Dedifferentiated amniotic fluid mesenchymal stem cell (primary cell): ENCODE results near the gene ARMC12.

Source experiments
- DNase-seq: peaks from one replicate; pipeline ENCODE4 v3.0.0-alpha.2; 2016; ENCODE audit errors: extremely low spot score

The ARMC12 gene

DNA sequence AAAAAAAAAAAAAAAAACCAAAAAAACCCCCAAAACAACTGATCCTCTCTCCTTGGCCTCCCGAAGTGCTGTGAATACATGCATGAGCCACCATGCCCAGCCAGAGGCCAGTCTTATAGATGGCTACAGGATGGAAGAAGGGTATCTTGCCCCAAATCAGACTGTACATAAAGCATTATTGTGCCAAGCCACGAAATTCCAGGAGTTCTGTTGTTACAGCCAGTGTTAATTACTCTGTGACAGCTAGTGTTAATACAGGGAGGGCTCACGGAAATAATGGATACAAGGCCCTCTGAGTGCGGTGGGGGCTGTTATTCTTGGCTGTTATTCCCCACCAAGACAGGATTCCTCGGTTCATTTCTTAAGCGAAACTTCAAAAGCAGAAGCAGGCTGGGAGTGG is 38.2 kb downstream of the ARMC12 start:
- DNase-seq: no peak

DNA sequence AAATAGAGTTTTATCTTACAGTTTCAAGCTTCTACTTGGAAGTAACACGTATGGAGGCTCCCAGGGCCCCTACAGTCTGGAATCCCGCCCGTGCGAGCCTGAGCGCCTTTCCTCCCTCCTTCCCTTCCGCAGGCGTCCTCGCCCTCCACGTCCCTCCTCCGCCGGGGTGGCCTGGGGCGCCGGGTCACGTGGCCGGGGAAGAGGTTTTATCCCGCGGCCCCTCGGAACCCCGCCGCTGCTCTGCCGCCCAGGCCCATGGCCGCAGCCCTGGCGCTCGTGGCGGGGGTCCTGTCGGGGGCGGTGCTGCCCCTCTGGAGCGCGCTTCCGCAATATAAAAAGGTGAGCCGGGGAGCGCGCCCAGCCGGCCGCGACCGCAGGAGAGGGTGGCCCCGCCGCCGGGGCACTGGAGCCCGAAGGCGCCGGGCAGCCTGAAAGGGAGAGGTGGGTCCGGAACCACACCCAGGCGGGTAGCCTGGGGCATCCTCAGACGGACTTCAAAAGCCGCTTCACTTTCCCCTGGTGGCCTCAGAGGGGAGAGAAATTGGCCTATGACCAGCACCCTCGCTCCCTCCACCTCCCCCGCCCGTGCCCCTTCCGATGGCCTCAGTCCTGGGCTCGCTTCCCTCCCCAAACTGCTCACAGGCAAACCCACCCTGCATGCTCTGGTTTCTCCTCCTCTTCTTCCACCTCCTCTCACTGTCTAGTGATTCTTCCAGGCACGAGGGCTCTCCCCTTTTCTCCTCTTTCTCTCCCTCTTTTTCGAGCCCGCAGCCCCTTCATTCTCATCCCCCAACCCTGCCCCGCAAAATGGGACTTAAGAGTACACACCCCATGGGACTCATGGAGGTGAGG is 39.8 kb downstream of the ARMC12 start, which contains the start of gene CLPSL2:
CLPSL2 (plus strand) TSS at position 235 of the 852 bp plus-strand sequence; CDS start at position 256, 21 bp downstream.
- DNase-seq: no peak

DNA sequence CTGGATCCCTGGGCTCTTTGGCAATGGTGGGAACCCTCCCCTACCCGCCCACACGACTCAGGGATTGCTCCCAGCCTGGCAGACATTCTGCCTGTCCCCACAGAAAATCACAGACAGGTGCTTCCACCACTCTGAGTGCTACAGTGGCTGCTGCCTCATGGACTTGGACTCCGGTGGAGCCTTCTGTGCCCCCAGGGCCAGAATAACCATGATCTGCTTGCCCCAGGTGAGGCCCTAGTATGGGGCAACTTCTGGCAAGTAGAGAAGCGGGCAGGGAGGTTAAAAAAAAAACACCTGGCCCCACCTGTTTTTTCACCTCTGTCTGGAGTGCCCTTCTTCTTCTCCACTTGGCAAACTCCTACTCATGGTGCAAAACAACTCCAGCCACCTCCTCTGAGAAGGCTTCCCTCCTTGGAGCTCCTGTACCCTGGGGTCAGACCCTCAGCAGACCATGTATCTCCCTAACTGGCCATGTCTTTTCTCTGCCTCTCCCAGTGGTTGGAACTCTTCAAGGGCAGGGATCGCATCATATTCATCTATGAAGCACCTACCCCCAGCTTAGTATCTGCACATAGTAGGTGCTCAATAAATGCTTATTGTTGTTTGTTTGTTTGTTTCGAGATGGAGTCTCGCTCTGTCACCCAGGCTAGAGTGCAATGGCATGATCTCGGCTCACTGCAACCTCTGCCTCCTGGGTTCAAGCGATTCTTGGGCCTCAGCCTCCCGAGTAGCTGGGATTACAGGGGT is 40.7 kb downstream of the ARMC12 start:
- no peak for DNase-seq

DNA sequence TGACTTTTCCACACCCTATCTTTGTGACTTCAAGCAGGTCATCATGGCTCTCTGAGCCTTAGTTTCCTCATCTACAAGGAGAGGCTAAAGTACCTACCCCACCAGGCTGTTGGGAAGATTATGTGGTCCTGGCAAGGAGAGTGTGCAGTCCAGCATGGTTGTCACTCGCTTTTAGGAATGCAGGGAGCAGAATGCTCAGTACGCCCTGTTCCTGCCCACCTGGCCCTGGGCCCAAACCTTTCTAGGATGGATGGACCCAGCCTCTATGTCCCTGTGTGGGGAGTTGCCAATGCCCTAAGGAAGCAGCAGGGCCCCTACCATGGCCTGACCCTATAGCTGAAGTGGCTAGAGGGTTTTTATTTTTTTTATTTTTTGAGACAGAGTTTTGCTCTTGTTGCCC is 41.6 kb downstream of the ARMC12 start:
- no peak for DNase-seq

DNA sequence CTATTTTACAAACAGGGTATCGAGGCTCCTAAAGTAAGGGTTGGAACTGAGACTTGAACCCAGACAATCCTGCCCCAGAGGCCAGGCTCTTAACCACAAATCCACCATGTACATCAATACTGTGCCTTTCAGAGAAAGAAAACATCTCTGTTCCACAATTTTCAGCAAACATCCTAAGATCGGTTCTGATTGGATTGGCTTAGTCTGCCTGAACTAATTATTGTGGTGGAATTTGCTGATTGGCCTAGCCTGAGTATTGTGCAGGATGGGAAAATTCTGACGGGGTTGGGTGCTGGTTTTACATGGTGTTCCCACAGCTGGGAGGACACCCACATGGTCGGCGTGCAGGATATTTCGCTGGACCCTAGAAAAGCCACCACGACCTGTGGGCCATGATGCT is 43.9 kb downstream of the ARMC12 start, which contains the start of gene CLPSL1:
CLPSL1 (plus strand) TSS at position 301 of the 400 bp plus-strand sequence; CDS start at position 393, 92 bp downstream.
- no peak for DNase-seq

DNA sequence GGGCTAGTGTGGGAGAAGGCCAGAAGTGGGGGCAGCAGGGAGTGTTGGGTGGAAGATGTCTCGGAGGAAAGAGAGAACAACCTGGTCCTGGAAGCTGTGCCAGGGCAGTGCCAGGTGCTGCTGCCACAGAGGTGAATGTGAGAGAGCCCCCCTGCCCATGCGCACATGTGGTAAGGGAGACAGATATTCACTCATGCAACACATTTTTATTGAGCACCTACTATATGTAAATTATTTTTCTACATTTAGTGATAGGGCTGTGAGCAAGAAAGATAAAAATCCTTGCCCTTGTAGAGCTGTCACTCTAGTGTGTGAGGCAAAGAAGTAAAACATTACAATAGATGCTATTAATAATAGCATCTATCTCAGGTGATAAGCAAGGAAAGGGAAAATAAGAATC is 44.5 kb downstream of the ARMC12 start:
- no peak for DNase-seq

DNA sequence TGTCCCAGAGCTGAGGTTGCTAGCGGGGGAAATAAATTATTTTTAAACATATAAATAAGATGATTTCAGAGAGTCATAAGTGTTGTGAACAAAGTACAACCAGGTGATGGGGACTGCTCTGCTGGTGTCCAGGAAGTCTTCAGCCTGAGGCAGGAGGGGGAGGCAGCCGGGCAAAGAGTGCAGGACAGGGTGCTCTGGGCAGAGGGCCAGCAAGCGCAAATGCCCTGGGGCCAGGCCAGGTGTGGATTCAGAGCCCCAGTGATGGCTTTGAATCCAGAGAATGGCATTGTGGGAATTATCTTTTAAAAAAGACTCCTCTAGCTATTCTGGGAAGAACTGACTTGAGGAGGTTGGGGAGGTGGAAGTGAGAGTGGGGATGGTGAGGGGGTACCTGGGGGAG is 45.6 kb downstream of the ARMC12 start:
- no peak for DNase-seq

DNA sequence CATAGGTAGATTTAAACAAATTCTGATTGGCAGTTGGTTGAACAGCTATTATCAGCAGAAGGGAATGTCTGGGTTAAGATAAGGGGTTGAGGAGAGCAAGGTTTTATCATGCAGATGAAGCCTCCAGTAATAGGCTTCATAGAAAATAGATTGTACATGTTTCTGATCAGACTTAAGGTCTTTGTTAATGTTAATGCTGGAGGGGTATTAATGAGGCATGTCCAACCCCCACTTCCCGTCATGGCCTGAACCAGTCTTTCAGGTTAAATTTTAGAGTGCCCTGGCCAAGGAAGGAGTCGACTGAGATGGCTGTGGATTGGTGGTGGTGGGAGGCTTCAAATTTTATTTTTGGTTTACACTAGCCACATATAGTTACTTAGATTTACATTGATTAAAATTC is 47.4 kb downstream of the ARMC12 start:
- DNase-seq: no peak

DNA sequence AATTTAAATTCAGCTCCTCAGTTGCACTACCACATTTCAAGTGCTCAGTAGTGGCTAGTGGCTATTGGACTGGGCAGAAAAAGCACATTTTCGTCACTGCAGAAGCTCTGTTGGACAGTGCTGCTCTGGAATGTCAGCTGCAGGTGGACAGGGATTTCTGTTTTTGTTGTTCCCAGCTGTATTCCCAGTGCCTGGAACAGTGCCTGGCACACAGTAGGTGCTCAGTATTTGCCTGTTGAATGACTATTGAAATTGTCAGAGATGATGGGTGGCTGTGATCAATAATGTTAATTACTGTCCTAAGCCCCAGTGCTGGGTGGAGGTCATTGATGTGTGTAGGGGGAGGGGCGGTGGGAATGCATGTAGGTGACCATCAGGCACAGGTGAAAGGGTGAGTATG is 49.4 kb downstream of the ARMC12 start:
- no peak for DNase-seq

DNA sequence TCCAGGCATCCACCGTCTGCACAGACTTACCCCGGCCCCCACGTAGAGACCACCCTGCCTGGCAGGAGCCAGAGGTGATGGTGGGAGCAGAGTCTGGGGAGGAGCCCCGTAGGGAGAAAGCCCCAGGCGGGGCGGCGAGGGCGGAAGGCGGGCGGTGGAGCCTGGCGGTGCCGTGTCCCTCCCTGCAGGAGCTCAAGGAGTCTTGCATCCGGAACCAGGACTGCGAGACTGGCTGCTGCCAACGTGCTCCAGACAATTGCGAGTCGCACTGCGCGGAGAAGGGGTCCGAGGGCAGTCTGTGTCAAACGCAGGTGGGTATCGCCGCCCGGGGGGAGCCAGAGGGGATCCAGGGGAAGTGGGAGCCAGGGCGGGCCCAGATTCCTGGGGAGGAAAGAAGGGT is 50.0 kb downstream of the ARMC12 start:
- DNase-seq: no peak

DNA sequence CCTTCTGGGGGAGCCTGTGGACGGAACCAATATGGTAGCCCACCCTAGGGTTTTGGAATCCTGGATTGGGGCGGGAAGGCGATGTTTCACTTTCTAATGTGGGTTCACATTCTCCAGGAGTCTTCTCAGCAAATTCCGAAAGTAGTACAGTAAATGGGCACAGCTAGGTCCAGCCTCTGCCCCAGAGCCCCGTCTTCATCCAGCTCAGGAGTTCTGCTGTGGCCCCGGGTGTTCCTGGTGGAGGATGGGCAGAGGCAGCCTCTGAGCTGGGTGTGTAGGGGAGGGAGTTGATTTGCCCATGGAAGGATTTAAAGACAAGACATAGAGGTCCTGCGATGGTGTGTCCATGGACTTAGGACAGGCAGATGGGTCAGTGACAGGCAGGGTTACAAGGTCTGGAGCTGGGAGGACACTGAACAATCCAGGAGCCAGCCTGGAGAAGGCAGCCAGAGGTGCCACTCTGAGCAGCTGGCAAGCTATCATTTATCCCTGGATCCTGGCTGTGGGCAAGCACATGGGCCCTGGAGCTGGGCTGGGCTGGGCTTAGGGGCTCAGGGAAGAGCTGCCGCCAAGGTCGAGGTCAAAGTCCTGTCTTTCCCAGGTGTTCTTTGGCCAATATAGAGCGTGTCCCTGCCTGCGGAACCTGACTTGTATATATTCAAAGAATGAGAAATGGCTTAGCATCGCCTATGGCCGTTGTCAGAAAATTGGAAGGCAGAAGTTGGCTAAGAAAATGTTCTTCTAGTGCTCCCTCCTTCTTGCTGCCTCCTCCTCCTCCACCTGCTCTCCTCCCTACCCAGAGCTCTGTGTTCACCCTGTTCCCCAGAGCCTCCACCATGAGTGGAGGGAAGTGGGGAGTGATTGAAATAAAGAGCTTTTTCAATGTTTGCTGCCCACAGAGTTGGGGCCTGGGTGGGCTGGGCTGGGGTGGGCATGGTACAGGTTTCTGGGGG is 50.7 kb downstream of the ARMC12 start:
- no peak for DNase-seq

DNA sequence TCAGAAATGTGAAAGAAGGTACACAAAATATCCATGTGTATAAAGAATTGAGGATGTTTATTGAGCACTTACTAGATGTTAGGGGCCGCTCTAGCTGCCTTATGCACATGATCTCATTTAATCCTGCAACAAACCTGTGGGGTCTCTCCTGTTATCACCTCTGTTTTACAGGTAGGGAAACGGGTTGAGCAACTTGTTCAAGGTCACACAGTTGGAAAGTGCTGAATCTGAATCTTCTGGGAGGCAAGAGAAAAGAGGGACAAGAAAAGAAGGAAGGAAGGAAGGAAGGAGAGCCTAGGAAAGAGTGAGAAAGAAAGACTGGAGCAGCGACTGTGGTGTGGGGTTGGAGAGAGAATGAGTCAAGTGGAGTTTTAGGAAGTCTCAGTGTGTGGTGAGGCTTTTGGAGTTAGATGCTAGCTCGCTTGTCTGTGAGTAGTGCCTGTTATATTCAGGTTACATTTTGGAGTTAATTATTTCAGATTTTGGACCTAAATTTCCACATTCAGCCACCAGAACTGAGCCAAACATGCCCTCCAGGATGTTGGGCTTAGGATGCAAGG is 51.7 kb downstream of the ARMC12 start:
- no peak for DNase-seq

DNA sequence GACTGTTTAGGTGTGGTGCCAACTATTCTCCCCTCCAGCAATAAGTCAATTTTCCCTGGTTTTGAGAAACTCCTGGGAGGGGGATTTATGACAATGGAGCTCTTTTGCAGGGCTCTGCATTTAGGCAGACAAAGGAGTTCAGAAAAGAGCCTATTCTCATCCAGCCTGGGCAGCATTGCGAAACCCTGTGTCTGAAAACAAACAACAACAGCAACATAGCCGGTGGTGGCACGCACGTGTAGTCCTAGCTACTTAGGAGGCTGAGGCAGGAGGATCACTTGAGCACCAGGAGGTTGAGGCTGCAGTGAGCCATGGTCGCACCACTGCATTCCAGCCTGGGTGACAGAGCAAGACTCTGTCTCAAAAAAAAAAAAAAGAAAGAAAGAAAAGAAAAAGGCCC is 53.9 kb downstream of the ARMC12 start:
- DNase-seq: no peak

DNA sequence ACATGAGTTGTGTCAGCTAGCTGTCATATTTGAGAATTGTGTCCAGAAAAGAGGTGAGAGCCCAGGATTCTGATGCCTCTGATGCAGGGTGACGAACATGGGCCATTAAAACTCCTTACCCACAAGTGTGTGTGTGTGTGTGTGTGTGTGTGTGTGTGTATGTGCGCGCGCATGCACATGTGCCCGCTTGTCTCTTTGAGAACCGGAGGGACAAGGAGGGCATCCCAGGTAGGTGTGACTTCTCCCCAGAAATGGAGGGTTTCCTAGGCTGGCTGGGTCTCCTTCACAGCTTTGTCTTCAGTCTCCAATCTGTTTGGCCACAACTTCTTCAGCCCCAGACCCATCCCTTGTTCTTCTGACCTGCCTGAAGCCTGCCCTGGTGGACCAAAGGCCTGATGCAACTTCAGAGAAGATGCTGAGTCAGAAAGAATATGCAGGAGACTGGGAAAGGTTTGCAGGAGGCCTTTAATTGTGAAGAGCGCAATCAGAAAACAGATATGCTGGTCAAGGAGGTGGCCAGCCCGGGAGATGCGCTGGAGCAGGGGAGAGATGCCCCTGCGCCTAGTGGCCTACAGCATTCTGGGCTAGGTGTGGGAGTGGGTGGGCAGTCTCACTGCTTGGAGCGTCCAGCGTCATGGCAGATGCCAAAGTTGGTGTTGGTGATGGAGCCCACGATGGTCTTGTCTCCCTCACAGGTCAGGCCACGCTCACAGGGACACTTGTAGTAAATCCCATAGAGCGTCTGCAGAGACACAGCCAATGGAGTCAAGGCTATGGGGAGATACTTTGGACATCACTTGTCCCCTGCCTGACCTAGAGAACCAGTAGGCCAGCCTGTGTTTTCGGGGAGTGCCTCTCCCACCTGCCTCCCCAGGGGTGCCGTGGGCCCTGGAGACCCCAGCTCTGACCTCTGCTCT is 58.0 kb downstream of the ARMC12 start:
- DNase-seq: no peak

DNA sequence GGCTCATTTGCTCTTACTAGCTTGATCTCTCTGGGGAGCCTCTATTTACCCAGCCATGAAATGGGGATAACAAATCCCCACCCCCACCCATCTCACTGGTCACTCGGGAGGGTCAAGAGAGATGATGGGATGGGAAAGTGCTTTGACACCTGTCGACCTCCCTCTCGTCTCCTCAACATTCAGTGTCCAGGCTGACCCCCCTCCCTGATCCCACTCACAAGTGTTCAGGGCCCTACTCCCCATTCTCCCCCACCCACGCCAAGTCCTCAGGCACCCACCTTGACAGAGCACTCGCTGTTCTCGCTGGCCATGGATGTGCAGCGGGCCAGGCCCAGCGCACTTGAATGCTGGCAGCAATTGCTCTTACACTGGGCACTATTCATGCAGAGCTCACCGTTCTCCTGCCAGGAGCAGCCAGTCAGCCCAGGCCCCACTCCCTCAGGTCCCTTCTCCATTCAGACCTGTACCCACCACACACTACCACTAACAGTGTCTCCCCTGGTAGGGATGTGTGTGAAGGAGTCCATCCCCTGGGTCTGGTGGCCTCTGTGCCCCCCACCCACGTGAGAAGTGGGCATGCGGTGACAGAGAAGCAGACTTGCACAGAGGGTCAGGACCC is 58.7 kb downstream of the ARMC12 start:
- no peak for DNase-seq

DNA sequence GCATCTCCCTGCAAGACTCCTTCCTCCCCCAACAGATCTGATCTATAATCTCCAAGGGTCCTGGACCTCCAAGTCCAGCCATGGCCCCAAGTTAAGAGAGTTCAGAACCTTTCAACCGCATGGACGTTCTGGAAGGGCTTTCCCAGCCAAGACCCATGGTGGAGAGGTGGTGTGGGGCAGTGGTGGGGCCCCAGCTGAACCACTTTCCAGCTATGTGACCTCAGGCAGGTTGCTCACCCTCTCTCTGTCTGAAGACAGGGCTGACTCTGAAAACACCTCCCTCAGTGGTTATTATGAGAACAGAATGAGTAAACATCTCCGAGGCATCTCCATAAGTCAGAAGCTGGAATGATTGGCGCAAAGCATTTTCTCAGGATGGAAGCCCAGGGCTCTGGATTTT is 59.4 kb downstream of the ARMC12 start:
- DNase-seq: no peak

DNA sequence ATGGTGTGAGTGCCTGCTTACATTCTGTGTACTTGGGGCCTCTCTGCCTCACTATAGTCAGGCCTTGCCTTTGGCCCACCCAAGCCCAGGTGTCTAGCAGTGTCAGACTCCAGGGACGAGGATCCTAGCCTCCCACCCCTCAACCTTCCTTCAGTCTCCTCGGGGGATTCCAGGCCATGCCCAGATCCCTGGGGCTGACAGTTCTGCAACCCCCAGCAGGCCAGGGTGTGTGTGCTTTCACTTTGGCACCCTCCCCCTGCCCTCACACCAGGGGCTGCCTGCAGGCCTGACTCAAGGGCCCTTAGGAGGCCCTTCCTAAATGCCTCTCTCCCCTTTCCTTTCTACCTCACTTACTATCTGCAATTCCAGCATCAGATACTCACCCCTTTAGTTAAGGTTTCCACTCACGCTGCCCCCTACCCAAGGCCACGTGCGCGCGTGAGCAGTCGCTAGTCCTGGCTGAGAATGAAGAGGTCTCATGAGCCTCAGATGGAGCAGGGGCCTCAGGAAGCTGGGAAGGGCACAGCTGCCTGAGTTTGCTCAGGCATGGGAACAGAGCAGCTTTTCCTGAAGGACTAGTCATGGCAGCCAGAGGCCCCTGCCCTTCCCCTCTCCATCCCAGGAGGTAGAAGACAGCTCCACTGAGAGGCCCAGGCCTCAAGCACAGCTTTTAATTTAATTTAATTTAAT is 61.1 kb downstream of the ARMC12 start:
- DNase-seq: no peak
